OCI-LY3 (cell line): ENCODE results near the gene CENPB.

ENCODE experiments used
- H2AFZ ChIP-seq: fragments of 200-600, 300-600 bp; shearing (Covaris generic); 2 replicates; pipeline ENCODE4 v1.6.0; 2014; ENCODE audit warnings: antibody characterized with exemption, low read depth, low read length
- H3K27ac ChIP-seq: fragments of 200-600, 300-600 bp; sonication (generic); 2 replicates; pipeline ENCODE4 v1.5.1; 2014; ENCODE audit warnings: mild to moderate bottlenecking, low read length, moderate library complexity, mixed read lengths
- H3K27me3 ChIP-seq: fragments of 200-600, 300-600 bp; sonication (generic); 2 replicates; pipeline ENCODE4 v1.6.1; 2014; ENCODE audit warnings: low read depth, low read length, mixed read lengths
- H3K36me3 ChIP-seq: fragments of 200-600, 300-600 bp; sonication (generic); replicated peaks from 2 replicates; pipeline ENCODE3; 2014; ENCODE audit warnings: low read depth, low read length, mixed read lengths
- H3K4me1 ChIP-seq: fragments of 300-600, 200-600 bp; sonication (generic); 2 replicates; pipeline ENCODE4 v1.6.1; 2014; ENCODE audit warnings: low read length, mixed read lengths
- H3K4me2 ChIP-seq: fragments of 200-600, 300-600 bp; sonication (generic); 2 replicates; pipeline ENCODE4 v1.6.1; 2014; ENCODE audit warnings: low read length, mixed read lengths
- H3K4me3 ChIP-seq: fragments of 300-600, 200-600 bp; sonication (generic); 2 replicates; pipeline ENCODE4 v1.5.1; 2014; ENCODE audit warnings: antibody characterized with exemption, mild to moderate bottlenecking, low read length, moderate library complexity
- H3K79me2 ChIP-seq: fragments of 300-600, 200-600 bp; shearing (Covaris generic); 2 replicates; pipeline ENCODE4 v1.6.1; 2014; ENCODE audit warnings: mild to moderate bottlenecking, low read length, mixed read lengths
- H3K9ac ChIP-seq: fragments of 300-600, 200-600 bp; shearing (Covaris generic); 2 replicates; pipeline ENCODE4 v1.6.0; 2014; ENCODE audit warnings: mild to moderate bottlenecking, low read length, moderate library complexity
- H3K9me3 ChIP-seq: fragments of 200-600, 300-600 bp; shearing (Covaris generic); 2 replicates; pipeline ENCODE4 v1.6.1; 2014; ENCODE audit warnings: low read length, mixed read lengths; ENCODE audit not compliant: insufficient read depth
- H4K20me1 ChIP-seq: fragments of 200-600, 300-600 bp; sonication (generic); 2 replicates; pipeline ENCODE4 v1.6.1; 2016; ENCODE audit warnings: low read length, mixed read lengths; ENCODE audit not compliant: insufficient read depth
- EZH2phosphoT487 ChIP-seq: fragments of 200-600 bp; shearing (Covaris generic); IDR thresholded peaks from 2 replicates; pipeline ENCODE4 v1.6.1; 2018; ENCODE audit warnings: antibody characterized with exemption, mixed run types, low read depth
- TF ChIP-seq, protein P1 (sequence below): fragments of 200-600, 300-600 bp; sonication (generic); IDR thresholded peaks from 2 replicates; pipeline ENCODE4 v1.5.1; 2014; ENCODE audit warnings: antibody characterized with exemption, low read length, low read depth

Gene CENPB

DNA sequence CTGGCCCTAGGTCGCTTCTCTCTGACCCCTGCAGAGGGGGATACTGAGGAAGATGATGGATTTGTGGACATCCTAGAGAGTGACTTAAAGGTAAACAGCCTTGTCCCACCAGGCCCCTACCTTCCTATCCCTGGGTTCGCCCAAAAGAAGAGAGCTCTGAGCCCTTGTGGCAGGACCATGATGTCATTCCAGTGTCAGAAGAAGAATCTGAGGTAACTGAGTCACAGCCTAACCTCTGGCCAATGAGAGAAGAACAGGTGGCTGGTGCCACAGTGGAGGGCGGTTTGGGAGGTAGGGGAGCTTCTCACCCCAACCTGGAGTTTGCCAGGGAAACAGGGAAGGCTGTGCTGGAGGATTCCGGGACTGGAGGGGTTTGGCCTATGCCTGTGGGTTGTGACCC lies 14.8 kb upstream of the CENPB start:
- H4K20me1 ChIP-seq, result no peaks in the 10 kb centered on the region
- TF ChIP-seq EZH2phosphoT487, result no peak
- TF ChIP-seq, protein P1, sequence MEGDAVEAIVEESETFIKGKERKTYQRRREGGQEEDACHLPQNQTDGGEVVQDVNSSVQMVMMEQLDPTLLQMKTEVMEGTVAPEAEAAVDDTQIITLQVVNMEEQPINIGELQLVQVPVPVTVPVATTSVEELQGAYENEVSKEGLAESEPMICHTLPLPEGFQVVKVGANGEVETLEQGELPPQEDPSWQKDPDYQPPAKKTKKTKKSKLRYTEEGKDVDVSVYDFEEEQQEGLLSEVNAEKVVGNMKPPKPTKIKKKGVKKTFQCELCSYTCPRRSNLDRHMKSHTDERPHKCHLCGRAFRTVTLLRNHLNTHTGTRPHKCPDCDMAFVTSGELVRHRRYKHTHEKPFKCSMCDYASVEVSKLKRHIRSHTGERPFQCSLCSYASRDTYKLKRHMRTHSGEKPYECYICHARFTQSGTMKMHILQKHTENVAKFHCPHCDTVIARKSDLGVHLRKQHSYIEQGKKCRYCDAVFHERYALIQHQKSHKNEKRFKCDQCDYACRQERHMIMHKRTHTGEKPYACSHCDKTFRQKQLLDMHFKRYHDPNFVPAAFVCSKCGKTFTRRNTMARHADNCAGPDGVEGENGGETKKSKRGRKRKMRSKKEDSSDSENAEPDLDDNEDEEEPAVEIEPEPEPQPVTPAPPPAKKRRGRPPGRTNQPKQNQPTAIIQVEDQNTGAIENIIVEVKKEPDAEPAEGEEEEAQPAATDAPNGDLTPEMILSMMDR, result no peak
- no peak overlapping the region for H3K27ac ChIP-seq
- H3K79me2 ChIP-seq, result peaks cover 8% of the 10 kb centered on the region
- peaks cover 54% of the 10 kb centered on the region for H3K36me3 ChIP-seq
- H3K27me3 ChIP-seq, result no peaks in the 10 kb centered on the region
- H2AFZ ChIP-seq, result no peak overlapping the region
- peaks cover 27% of the 10 kb centered on the region for H3K4me1 ChIP-seq
- no peaks in the 10 kb centered on the region for H3K9me3 ChIP-seq
- no peak overlapping the region for H3K9ac ChIP-seq
- H3K4me2 ChIP-seq, result no peak overlapping the region
- H3K4me3 ChIP-seq, result no peak overlapping the region

DNA sequence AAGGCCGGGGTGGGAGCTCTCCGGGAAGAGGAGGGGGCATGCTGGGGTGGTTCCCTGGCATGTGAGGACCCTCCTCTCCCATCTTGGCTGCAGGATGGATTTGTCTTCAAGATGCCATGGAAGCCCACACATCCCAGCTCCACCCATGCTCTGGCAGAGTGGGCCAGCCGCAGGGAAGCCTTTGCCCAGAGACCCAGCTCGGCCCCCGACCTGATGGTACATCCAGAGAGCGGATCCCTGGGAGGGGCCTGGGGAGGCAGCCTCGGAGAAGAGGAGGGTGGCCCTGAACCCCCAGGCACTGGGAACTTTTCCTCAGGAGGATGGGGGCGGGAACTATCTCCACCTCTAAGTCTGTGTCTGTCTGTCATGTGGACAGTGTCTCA lies 14.3 kb upstream of the CENPB start:
- TF ChIP-seq, protein P1, result no peak
- TF ChIP-seq EZH2phosphoT487, result no peak
- H3K4me2 ChIP-seq, result no peak overlapping the region
- H3K4me1 ChIP-seq, result peaks cover 27% of the 10 kb centered on the region
- H3K27ac ChIP-seq, result no peak overlapping the region
- H3K27me3 ChIP-seq, result no peaks in the 10 kb centered on the region
- peaks cover 8% of the 10 kb centered on the region for H3K79me2 ChIP-seq
- H3K36me3 ChIP-seq, result peaks cover 51% of the 10 kb centered on the region
- no peaks in the 10 kb centered on the region for H3K9me3 ChIP-seq
- H2AFZ ChIP-seq, result no peak overlapping the region
- H3K9ac ChIP-seq, result no peak overlapping the region
- no peak overlapping the region for H3K4me3 ChIP-seq
- H4K20me1 ChIP-seq, result no peaks in the 10 kb centered on the region

DNA sequence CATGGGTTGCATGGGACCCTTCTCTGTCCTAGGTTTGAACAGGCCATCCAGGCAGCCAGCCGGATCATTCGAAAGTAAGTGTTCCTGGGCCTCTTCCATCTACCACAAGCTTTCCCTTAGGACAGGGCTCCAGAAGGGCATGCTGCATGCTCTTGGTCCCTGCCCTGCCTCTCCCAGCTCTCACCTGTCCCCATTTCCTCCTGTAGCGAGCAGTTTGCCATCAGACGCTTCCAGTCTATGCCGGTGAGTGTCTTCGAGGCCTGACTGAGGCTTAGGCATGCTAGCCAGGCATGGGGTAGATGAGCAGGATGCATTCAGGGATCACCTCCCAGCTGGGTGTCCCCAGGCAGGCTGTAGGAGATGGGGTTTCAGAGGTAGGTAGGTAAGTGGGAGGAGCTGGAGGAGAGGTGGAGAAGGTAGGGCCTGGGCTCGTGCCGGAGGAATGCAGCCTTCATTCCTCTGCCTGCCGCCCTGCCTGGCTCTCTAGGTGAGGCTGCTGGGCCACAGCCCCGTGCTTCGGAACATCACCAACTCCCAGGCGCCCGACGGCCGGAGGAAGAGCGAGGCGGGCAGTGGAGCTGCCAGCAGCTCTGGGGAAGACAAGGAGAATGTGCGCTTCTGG lies 13.8 kb upstream of the CENPB start:
- no peak overlapping the region for H3K9ac ChIP-seq
- TF ChIP-seq, protein P1, result no peak
- no peak for TF ChIP-seq EZH2phosphoT487
- peaks cover 27% of the 10 kb centered on the region for H3K4me1 ChIP-seq
- H3K9me3 ChIP-seq, result no peaks in the 10 kb centered on the region
- H2AFZ ChIP-seq, result no peak overlapping the region
- H3K4me2 ChIP-seq, result no peak overlapping the region
- no peaks in the 10 kb centered on the region for H3K27me3 ChIP-seq
- H4K20me1 ChIP-seq, result no peaks in the 10 kb centered on the region
- peaks cover 46% of the 10 kb centered on the region for H3K36me3 ChIP-seq
- H3K27ac ChIP-seq, result no peak overlapping the region
- no peak overlapping the region for H3K4me3 ChIP-seq
- peaks cover 8% of the 10 kb centered on the region for H3K79me2 ChIP-seq

DNA sequence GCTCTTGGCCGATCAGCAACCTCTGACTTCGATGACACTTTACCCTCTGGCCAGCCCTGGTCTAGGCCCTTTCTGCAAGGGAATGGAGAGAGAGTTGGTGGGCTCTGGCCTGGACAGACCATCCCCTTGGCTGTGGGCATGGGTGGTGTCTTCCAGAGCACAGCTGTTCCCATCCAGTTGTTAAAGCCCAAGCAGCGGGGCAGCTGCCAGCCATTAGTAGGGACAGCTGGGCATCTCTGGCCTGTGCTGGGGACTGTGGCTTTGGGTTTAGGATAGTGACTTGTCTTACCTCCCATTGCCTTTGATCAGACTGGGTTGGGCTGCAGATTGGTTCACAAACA lies 12.3 kb upstream of the CENPB start:
- H3K4me2 ChIP-seq, result no peak overlapping the region
- no peak overlapping the region for H3K27ac ChIP-seq
- no peaks in the 10 kb centered on the region for H3K27me3 ChIP-seq
- H3K9ac ChIP-seq, result no peak overlapping the region
- no peak overlapping the region for H2AFZ ChIP-seq
- no peak for TF ChIP-seq EZH2phosphoT487
- TF ChIP-seq, protein P1, result no peak
- peaks cover 8% of the 10 kb centered on the region for H3K79me2 ChIP-seq
- H3K4me1 ChIP-seq, result peaks cover 31% of the 10 kb centered on the region
- peaks cover 38% of the 10 kb centered on the region for H3K36me3 ChIP-seq
- H3K9me3 ChIP-seq, result no peaks in the 10 kb centered on the region
- H4K20me1 ChIP-seq, result no peaks in the 10 kb centered on the region
- H3K4me3 ChIP-seq, result no peak overlapping the region
